ENCODE data around the gene CFLAR. TPM values are rescaled to one million over a fixed set of nuclear protein-coding genes. Genes with fewer than 3 reads are reported as not detected.
A peak's percentile ranks its signal among the peaks of the same experiment; 100 is the strongest.
"Not testable (repeated sequence)": the region's sequence is repeated elsewhere in the genome, so short reads cannot be mapped to it uniquely, and the experiment has no call there.

CFLAR gene
- total RNA-seq, 1 experiment from 2014 or later = 70.4 TPM

GRCh38 chr2:201157694-201158093 is 41.7 kb downstream of the CFLAR start:
- H3K4me3 ChIP-seq = no peak overlapping the region
- no peaks in the 10 kb centered on the region for H3K27me3 ChIP-seq (replicated peaks)
- H3K9me3 ChIP-seq (replicated peaks) = no peaks in the 10 kb centered on the region
- H3K27ac ChIP-seq = peak overlapping the region; percentile 15; the same call in 1 of the 2 replicates
- DNase-seq (ENCODE audit: low read depth in 1 of 2, low spot score in 2 of 2) = no peak
- H3K36me3 ChIP-seq = peaks cover 84% of the 10 kb centered on the region
- H3K4me1 ChIP-seq (replicated peaks) = peaks cover 9% of the 10 kb centered on the region

DNA sequence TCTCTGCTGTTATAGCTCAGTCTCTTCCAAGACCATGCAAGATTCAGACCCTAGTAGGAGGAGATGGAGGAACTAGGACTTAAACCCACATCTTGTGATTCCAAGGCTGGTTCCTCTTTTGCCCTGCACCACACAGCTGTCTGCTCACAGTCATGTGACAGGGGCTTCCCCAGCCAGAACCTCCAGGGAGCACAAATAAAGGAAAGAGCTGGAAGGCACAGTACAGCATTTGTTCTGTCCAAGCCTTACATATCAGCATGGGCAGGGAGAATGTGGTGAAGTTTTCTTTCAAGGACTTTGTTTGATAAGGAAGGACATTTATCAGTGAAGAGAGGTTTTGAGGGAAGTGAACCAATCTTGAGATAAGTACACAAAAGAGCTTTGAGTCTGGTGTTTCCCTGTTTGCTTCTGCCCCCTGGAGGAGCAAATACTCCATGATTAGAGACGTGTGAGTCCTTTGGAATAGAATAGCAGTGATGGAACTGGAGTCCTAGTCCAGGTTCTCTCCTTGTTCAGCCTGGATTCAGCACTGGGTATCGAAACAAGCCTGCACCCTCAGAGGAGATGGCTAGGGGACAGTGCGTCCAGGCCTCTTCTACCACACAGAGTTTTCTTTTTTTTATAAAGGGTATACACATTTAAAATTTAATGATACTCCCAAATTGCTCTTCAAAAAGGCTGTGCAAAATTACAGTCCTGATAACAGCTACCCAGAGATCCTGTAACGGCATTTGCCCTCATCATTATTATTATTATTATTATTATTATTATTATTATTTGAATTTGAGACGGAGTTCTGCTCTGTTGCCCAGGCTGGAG is 42.4 kb downstream of the CFLAR start:
- DNase-seq (ENCODE audit: low read depth in 1 of 2, low spot score in 2 of 2) = peak; percentile 67 to 76
- no peaks in the 10 kb centered on the region for H3K9me3 ChIP-seq (replicated peaks)
- H3K27ac ChIP-seq = peak overlapping the region; percentile 15; the same call in 1 of the 2 replicates
- H3K36me3 ChIP-seq = peaks cover 84% of the 10 kb centered on the region
- H3K4me3 ChIP-seq = no peak overlapping the region
- H3K4me1 ChIP-seq (replicated peaks) = peaks cover 9% of the 10 kb centered on the region
- no peaks in the 10 kb centered on the region for H3K27me3 ChIP-seq (replicated peaks)

GRCh38 chr2:201164166-201164565 is 48.2 kb downstream of the CFLAR start:
- DNase-seq (ENCODE audit: low read depth in 1 of 2, low spot score in 2 of 2) = no peak
- peaks cover 69% of the 10 kb centered on the region for H3K36me3 ChIP-seq

DNA sequence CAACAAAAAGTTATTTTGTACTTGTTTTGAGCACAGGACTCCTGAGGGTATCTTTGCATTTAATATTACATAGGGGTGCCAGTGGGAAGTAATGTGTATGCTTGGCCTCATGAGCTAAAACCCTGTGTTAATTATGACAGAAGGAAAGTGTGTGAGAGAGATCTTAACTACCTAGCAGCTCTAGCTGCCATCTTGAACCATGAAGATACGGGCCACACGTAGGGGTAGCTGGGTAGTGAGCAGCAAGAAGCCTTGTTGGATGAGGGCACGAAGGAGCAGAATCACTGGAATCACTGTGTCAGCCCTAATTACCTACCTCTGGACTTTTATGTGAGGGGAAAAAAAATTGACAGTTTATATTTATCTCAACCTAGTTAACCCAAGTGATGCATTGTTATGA is 51.6 kb downstream of the CFLAR start:
- H3K4me3 ChIP-seq = no peak overlapping the region
- no peak for DNase-seq (ENCODE audit: low read depth in 1 of 2, low spot score in 2 of 2)
- H3K27ac ChIP-seq = no peak overlapping the region
- peaks cover 39% of the 10 kb centered on the region for H3K36me3 ChIP-seq
- no peaks in the 10 kb centered on the region for H3K9me3 ChIP-seq (replicated peaks)
- no peaks in the 10 kb centered on the region for H3K4me1 ChIP-seq (replicated peaks)
- no peaks in the 10 kb centered on the region for H3K27me3 ChIP-seq (replicated peaks)

More at GRCh38 chr2:201164166-201164565, 48.2 kb downstream of the CFLAR start:
- Histone ChIP-seq H3K4me3 (no peak overlapping the region), H3K27me3 (replicated peaks) (no peaks in the 10 kb centered on the region), H3K4me1 (replicated peaks) (no peaks in the 10 kb centered on the region), H3K27ac (no peak overlapping the region), H3K9me3 (replicated peaks) (no peaks in the 10 kb centered on the region)

DNA sequence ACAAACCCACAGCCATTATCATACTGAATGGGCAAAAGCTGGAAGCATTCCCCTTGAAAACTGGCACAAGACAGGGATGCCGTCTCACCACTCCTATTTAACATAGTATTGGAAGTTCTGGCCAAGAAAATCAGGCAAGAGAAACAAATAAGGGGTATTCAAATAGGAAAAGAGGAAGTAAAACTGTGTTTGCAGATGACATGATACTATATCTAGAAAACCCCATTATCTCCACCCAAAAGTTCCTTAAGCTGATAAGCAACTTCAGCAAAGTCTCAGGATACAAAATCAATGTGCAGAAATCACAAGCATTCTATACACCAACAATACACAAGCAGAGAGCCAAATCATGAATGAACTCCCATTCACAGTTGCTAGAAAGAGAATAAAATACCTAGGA is 52.5 kb downstream of the CFLAR start:
- H3K36me3 ChIP-seq = peaks cover 30% of the 10 kb centered on the region
- H3K4me1 ChIP-seq (replicated peaks); H3K4me3 ChIP-seq; H3K9me3 ChIP-seq (replicated peaks); DNase-seq (ENCODE audit: low read depth in 1 of 2, low spot score in 2 of 2); H3K27ac ChIP-seq; H3K27me3 ChIP-seq (replicated peaks): not testable (repeated sequence)

GRCh38 chr2:201171259-201171814 is 55.4 kb downstream of the CFLAR start:
- no peaks in the 10 kb centered on the region for H3K4me1 ChIP-seq (replicated peaks)
- H3K27ac ChIP-seq = no peak overlapping the region
- H3K27me3 ChIP-seq (replicated peaks) = no peaks in the 10 kb centered on the region
- H3K9me3 ChIP-seq (replicated peaks) = no peaks in the 10 kb centered on the region
- peaks cover 8% of the 10 kb centered on the region for H3K36me3 ChIP-seq
- no peak for DNase-seq (ENCODE audit: low read depth in 1 of 2, low spot score in 2 of 2)
- H3K4me3 ChIP-seq = no peak overlapping the region

GRCh38 chr2:201172279-201172678 is 56.3 kb downstream of the CFLAR start:
- no peak for DNase-seq (ENCODE audit: low read depth in 1 of 2, low spot score in 2 of 2)
- no peak overlapping the region for H3K27ac ChIP-seq
- H3K4me3 ChIP-seq = no peak overlapping the region

DNA sequence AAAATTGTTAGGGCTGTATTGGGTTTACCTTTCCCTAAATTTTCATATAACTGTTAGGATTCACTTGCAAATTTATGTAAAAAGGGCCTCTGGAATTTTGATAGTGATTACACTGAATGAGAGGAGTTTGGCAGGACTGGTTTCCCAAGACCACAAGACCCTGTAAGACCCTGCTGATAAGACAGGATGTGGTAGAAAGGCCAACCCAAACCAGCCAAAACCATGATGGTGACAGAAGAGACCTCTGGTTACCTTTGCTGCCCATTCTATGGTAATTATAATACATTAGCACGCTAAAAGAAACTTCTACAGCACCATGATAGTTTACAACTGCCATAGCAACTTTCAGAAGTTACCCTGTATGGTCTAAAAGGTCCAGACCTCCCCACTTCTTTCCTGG is 58.7 kb downstream of the CFLAR start:
- no peaks in the 10 kb centered on the region for H3K36me3 ChIP-seq
- DNase-seq (ENCODE audit: low read depth in 1 of 2, low spot score in 2 of 2) = no peak
- H3K4me1 ChIP-seq (replicated peaks) = no peaks in the 10 kb centered on the region
- no peak overlapping the region for H3K4me3 ChIP-seq
- H3K9me3 ChIP-seq (replicated peaks) = peaks cover 4% of the 10 kb centered on the region; the same call in 1 of the 2 replicates
- no peak overlapping the region for H3K27ac ChIP-seq
- H3K27me3 ChIP-seq (replicated peaks) = no peaks in the 10 kb centered on the region

More at GRCh38 chr2:201172279-201172678, 56.3 kb downstream of the CFLAR start:
- Histone ChIP-seq H3K4me1 (replicated peaks) (no peaks in the 10 kb centered on the region), H3K36me3 (peaks cover under 1% of the 10 kb centered on the region), H3K9me3 (replicated peaks) (no peaks in the 10 kb centered on the region), H3K27me3 (replicated peaks) (no peaks in the 10 kb centered on the region)

GRCh38 chr2:201176081-201176481 is 60.1 kb downstream of the CFLAR start:
- peaks cover 4% of the 10 kb centered on the region; the same call in 1 of the 2 replicates for H3K9me3 ChIP-seq (replicated peaks)
- no peak for DNase-seq (ENCODE audit: low read depth in 1 of 2, low spot score in 2 of 2)

DNA sequence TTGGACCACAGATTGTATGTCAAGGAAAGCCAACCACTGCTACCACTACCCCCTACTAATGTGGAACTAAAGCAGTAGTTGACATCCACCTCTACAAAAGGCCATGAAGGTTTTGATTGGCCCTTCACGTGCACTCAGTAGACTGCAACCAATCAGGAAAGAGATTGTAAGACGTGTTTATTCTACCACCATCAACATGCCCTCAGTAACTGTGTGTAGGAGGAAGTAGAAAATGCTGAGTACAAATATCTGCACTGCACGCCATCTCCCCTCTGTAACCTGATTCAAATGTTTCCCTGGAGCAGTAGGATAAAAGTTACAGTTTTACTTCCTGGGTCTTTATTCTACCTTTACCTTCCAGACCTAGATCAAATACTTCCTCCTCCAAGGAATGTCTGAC is 64.0 kb downstream of the CFLAR start:
- Histone ChIP-seq H3K4me3 (no peak overlapping the region), H3K4me1 (replicated peaks) (peaks cover 8% of the 10 kb centered on the region)
- DNase-seq (ENCODE audit: low read depth in 1 of 2, low spot score in 2 of 2) = no peak

More at GRCh38 chr2:201176081-201176481, 60.1 kb downstream of the CFLAR start:
- H3K36me3 ChIP-seq = no peaks in the 10 kb centered on the region
- H3K4me1 ChIP-seq (replicated peaks) = no peaks in the 10 kb centered on the region
- H3K4me3 ChIP-seq = no peak overlapping the region
- no peaks in the 10 kb centered on the region for H3K27me3 ChIP-seq (replicated peaks)
- no peak overlapping the region for H3K27ac ChIP-seq

GRCh38 chr2:201182650-201183364 is 66.8 kb downstream of the CFLAR start, which contains the start of gene CASP10:
Gene CASP10, plus strand, starts transcription at chr2:201183141. Its CDS starts 2,637 bp downstream, at chr2:201185778.
- H3K9me3 ChIP-seq (replicated peaks) = peaks cover 3% of the 10 kb centered on the region; the same call in 1 of the 2 replicates
- H3K4me1 ChIP-seq (replicated peaks) = peaks cover 8% of the 10 kb centered on the region
- H3K36me3 ChIP-seq = no peaks in the 10 kb centered on the region
- no peaks in the 10 kb centered on the region for H3K27me3 ChIP-seq (replicated peaks)
- peak in 1 of 2 experiments; percentile 42 for DNase-seq (ENCODE audit: low read depth in 1 of 2, low spot score in 2 of 2)
- H3K27ac ChIP-seq = peak within 1 kb of the TSS; percentile 27; the same call in 1 of the 2 replicates
- H3K4me3 ChIP-seq = peak within 1 kb of the TSS; percentile 33

More for the DNA sequence above, 64.0 kb downstream of the CFLAR start:
- Histone ChIP-seq H3K27me3 (replicated peaks) (no peaks in the 10 kb centered on the region), H3K36me3 (no peaks in the 10 kb centered on the region), H3K9me3 (replicated peaks) (peaks cover 4% of the 10 kb centered on the region; the same call in 1 of the 2 replicates), H3K27ac (no peak overlapping the region)

- Histone ChIP-seq H3K9me3 (replicated peaks) (peaks cover under 1% of the 10 kb centered on the region; the same call in 1 of the 2 replicates), H3K4me1 (replicated peaks) (peaks cover 8% of the 10 kb centered on the region), H3K27ac (0 out of 2 replicates have a peak overlapping the region, but pooled peaks have one; percentile 27), H3K27me3 (replicated peaks) (no peaks in the 10 kb centered on the region), H3K36me3 (no peaks in the 10 kb centered on the region), H3K4me3 (peak overlapping the region; percentile 33)
- no peak for DNase-seq (ENCODE audit: low read depth in 1 of 2, low spot score in 2 of 2)
These were observed 67.4 kb downstream of the CFLAR start for GRCh38 chr2:201183365-201183727.

DNA sequence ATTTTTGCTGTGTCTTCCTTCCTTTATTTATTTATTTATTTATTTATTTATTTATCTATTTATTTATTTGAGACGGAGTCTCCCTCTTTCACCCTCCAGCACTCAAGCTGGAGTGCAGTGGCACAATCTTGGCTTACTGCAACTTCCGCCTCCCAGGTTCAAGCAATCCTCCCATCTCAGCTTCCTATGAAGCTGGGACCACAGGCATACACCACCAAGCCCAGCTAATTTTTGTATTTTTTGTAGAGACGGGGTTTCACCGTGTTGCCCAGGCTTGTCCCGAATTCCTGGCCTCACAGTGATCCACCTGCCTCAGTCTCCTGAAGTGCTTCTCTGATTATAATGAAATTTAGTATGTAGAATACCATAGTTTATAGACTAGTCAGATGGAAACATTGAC is 67.9 kb downstream of the CFLAR start:
- not testable (repeated sequence) for H3K4me3 ChIP-seq; DNase-seq (ENCODE audit: low read depth in 1 of 2, low spot score in 2 of 2); H3K9me3 ChIP-seq (replicated peaks); H3K27ac ChIP-seq; H3K36me3 ChIP-seq; H3K27me3 ChIP-seq (replicated peaks); H3K4me1 ChIP-seq (replicated peaks)
